ENCODE results near the gene AVPR1A. TPM values are rescaled to one million over a fixed set of nuclear protein-coding genes. Genes with fewer than 3 reads are reported as not detected.

Gene AVPR1A
- total and polyA plus RNA-seq, 2 donors (not counting 1 experiment from before 2014, with no cell fraction given) = not detected

GRCh38 chr12:63095369-63095980 is 55.5 kb downstream of the AVPR1A start:
- intact Hi-C loops (cut with micrococcal nuclease) = no loop called here
- Histone ChIP-seq H3K27me3 (replicated peaks in 1 of 4; ENCODE audit: control extremely low read depth in 1 of 4, control insufficient read depth in 3 of 4, insufficient read depth in 4 of 4, low read length in 3 of 4) (peaks cover 0 to 6% (median 0%) of the 10 kb centered on the region in 4 experiments), H3K9me3 (ENCODE audit: control extremely low read depth in 1 of 3, control insufficient read depth in 2 of 3, insufficient read depth in 1 of 3, low read length in 2 of 3) (no peaks in the 10 kb centered on the region), H3K4me1 (ENCODE audit: control insufficient read depth in 2 of 2, insufficient read depth in 2 of 2, low read length in 2 of 2) (no peaks in the 10 kb centered on the region), H2AFZ (ENCODE audit: insufficient read depth, low read depth, low read length, poor library complexity, severe bottlenecking) (no peak overlapping the region), H3K27ac (ENCODE audit: low read length in 2 of 2) (no peak overlapping the region), H3K79me2 (ENCODE audit: control insufficient read depth, insufficient read depth, low read length) (no peaks in the 10 kb centered on the region), H3K4me3 (ENCODE audit: control extremely low read depth in 1 of 5, extremely low read depth in 1 of 5, insufficient read depth in 1 of 5, low read depth in 2 of 5, low read length in 4 of 5) (no peak overlapping the region), H3K4me2 (replicated peaks; ENCODE audit: low read depth, low read length, poor library complexity, severe bottlenecking) (no peak overlapping the region), H4K20me1 (ENCODE audit: control insufficient read depth, insufficient read depth, low read length, poor library complexity, severe bottlenecking) (no peaks in the 10 kb centered on the region), H3K36me3 (replicated peaks in 1 of 2; ENCODE audit: control extremely low read depth in 1 of 2, control insufficient read depth in 1 of 2, extremely low read depth in 1 of 2, insufficient read depth in 2 of 2, low read length in 1 of 2) (no peaks in the 10 kb centered on the region), H3K9ac (ENCODE audit: low read length) (no peak overlapping the region)
- no peaks in the 10 kb centered on the region for H3K4me1 Mint-ChIP-seq
- no peak overlapping the region for H3K4me3 Mint-ChIP-seq
- H3K27ac Mint-ChIP-seq = no peak overlapping the region
- DNase-seq (no peak), ATAC-seq (ENCODE audit: low read depth) (no peak)
- H3K27me3 Mint-ChIP-seq = peaks cover 8% of the 10 kb centered on the region
- WGBS (ENCODE audit: insufficient coverage) = 92% methylated on average over 5 of the region's 7 CpGs
- ChIA-PET CTCF (no interaction called here), POLR2A (no interaction called here)
- TF ChIP-seq EZH2 (IDR thresholded peaks at IDR 0.05; ENCODE audit: borderline replicate concordance, insufficient read depth, low read depth, low read length, poor library complexity, severe bottlenecking) (no peak), CTCF (IDR thresholded peaks at IDR 0.05) (no peak)
- H3K9me3 Mint-ChIP-seq (ENCODE audit: insufficient read depth) = no peaks in the 10 kb centered on the region

GRCh38 chr12:63093711-63094110 is 57.3 kb downstream of the AVPR1A start:
- H3K9me3 ChIP-seq (ENCODE audit: control extremely low read depth in 1 of 3, control insufficient read depth in 2 of 3, insufficient read depth in 1 of 3, low read length in 2 of 3) = no peaks in the 10 kb centered on the region
- H3K36me3 ChIP-seq (replicated peaks in 1 of 2; ENCODE audit: control extremely low read depth in 1 of 2, control insufficient read depth in 1 of 2, extremely low read depth in 1 of 2, insufficient read depth in 2 of 2, low read length in 1 of 2) = no peaks in the 10 kb centered on the region
- ChIA-PET POLR2A (no interaction called here), CTCF (no interaction called here)
- H3K27ac Mint-ChIP-seq = no peak overlapping the region
- H3K4me3 Mint-ChIP-seq = no peak overlapping the region
- no peaks in the 10 kb centered on the region for H3K9me3 Mint-ChIP-seq (ENCODE audit: insufficient read depth)
- intact Hi-C loops (cut with micrococcal nuclease) = no loop called here
- H3K9ac ChIP-seq (ENCODE audit: low read length) = no peak overlapping the region
- ATAC-seq (ENCODE audit: low read depth) (no peak), DNase-seq (no peak)
- no peaks in the 10 kb centered on the region for H3K4me1 ChIP-seq (ENCODE audit: control insufficient read depth in 2 of 2, insufficient read depth in 2 of 2, low read length in 2 of 2)
- H3K4me3 ChIP-seq (ENCODE audit: control extremely low read depth in 1 of 5, extremely low read depth in 1 of 5, insufficient read depth in 1 of 5, low read depth in 2 of 5, low read length in 4 of 5) = no peak overlapping the region
- H3K27me3 ChIP-seq (replicated peaks in 1 of 4; ENCODE audit: control extremely low read depth in 1 of 4, control insufficient read depth in 3 of 4, insufficient read depth in 4 of 4, low read length in 3 of 4) = peaks cover 0 to 3% (median 1%) of the 10 kb centered on the region in 4 experiments
- WGBS (ENCODE audit: insufficient coverage) = no CpG with 5 or more reads among the region's 2 CpGs
- no peak overlapping the region for H3K4me2 ChIP-seq (replicated peaks; ENCODE audit: low read depth, low read length, poor library complexity, severe bottlenecking)
- peaks cover 8% of the 10 kb centered on the region for H3K27me3 Mint-ChIP-seq
- H3K79me2 ChIP-seq (ENCODE audit: control insufficient read depth, insufficient read depth, low read length) = no peaks in the 10 kb centered on the region
- H3K4me1 Mint-ChIP-seq = no peaks in the 10 kb centered on the region
- H4K20me1 ChIP-seq (ENCODE audit: control insufficient read depth, insufficient read depth, low read length, poor library complexity, severe bottlenecking) = no peaks in the 10 kb centered on the region
- no peak overlapping the region for H2AFZ ChIP-seq (ENCODE audit: insufficient read depth, low read depth, low read length, poor library complexity, severe bottlenecking)
- no peak overlapping the region for H3K27ac ChIP-seq (ENCODE audit: low read length in 2 of 2)
- no peak for TF ChIP-seq EZH2 (IDR thresholded peaks at IDR 0.05; ENCODE audit: borderline replicate concordance, insufficient read depth, low read depth, low read length, poor library complexity, severe bottlenecking)

Data from B cell (primary cell).